ENCODE data around the gene GUCY1A1.

- TF ChIP-seq CTCF (IDR thresholded peaks at IDR 0.05) (no peak), ZFX (IDR thresholded peaks at IDR 0.05; ENCODE audit: borderline replicate concordance) (no peak)
Observed at GRCh38 chr4:155712846-155713245, 46.2 kb downstream of the GUCY1A1 start.
